Measurements from ENCODE around the gene PHTF2. TPM values are rescaled to one million over a fixed set of nuclear protein-coding genes. Genes with fewer than 3 reads are reported as not detected.
A peak's percentile ranks its signal among the peaks of the same experiment; 100 is the strongest.

The PHTF2 gene
- total and polyA plus RNA-seq, 4 experiments from 2014 or later: 19.6 to 34.1 (median 29.9) TPM

DNA sequence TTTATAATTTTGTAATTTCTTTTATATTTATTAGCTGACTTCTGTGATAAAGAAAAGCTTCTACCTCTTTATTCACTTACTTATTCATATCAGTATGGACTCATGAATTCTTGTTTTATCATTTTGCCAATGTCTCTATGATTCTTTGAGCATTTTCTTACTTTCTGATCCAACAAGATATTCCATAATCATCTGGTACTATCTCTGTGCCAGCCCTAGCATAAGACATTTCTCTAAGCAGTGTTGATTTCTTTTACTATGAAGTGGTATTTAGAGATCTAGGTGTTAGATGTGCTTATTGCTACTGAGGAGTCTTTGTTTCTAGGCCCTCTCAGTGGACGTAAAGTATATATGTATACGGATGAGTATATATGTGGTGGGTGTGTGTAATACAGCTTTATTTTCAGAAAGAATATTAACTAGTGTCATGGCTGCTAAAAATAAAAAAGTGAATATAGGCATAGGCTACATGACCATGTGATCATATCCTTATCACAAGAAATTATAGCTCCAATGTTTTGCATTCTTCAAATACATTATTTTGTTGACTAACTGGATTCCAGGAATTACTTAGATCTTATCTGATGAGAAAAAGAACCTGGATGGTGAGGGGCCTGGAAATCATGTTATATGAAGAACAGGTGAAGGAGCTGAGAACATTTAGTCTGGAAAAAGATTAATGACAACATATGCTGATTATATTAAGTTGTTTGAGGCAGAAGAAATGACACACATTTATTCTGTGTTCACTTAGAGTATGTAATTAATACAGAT lies 13.1 kb downstream of the PHTF2 start:
- Histone ChIP-seq H3K4me1 (ENCODE audit: insufficient read depth, low read length) (peaks cover 31% of the 10 kb centered on the region), H3K27me3 (ENCODE audit: insufficient read depth, low read length) (no peaks in the 10 kb centered on the region), H3K9me3 (ENCODE audit: control insufficient read depth in 1 of 2, low read length in 2 of 2) (peaks cover 4% of the 10 kb centered on the region in 2 donors), H3K27ac (ENCODE audit: low read depth, low read length) (no peak overlapping the region), H3K4me3 (ENCODE audit: low read length in 2 of 2) (no peak overlapping the region), H3K36me3 (ENCODE audit: insufficient read depth, low read length) (no peaks in the 10 kb centered on the region)
- Mint-ChIP-seq H3K27ac (peak overlapping the region in 2 of 7 donors; percentile 59 to 79), H3K9me3 (peaks cover 0 to 24% (median 19%) of the 10 kb centered on the region in 8 donors), H3K4me3 (peak overlapping the region in 1 of 8 donors; percentile 27), H3K36me3 (peaks cover 29 to 30% of the 10 kb centered on the region in 2 donors), H3K4me1 (peaks cover 32 to 66% (median 49%) of the 10 kb centered on the region in 4 donors), H3K27me3 (no peaks in the 10 kb centered on the region)
- CTCF ChIA-PET (ENCODE audit: partially characterized antibody): interaction anchor here (0.7 to 1.6 kb wide), 2 partner anchors 23 to 103 kb away, joined by 3 to 4 read pairs; no protein-coding TSS in a partner anchor
- intact Hi-C loops (cut with micrococcal nuclease): no loop called here
- no peak for DNase-seq
- POLR2A ChIA-PET (ENCODE audit: partially characterized antibody): interaction anchor here (0.8 to 1.8 kb wide), 4 partner anchors 8 to 22 kb away, joined by 3 to 6 read pairs (median 5); no protein-coding TSS in a partner anchor

DNA sequence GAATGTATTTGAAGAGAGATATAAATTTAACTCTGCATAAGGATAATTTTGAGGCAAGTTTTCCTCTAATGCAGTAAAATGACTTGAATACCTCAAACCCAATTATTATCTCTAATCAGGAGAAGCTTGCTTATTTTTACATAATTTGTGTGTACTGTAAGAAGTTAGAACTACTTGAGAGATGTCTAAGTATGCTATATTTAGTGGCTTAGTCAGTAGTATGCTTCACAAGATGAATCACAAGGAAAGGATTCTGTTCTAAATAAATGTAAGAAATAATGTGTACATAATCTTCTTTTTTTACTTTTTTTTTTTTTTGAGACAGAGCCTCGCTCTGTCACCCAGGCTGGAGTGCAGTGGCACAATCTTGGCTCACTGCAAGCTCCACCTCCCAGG lies 13.7 kb downstream of the PHTF2 start:
- intact Hi-C loops (cut with micrococcal nuclease): no loop called here
- no peaks in the 10 kb centered on the region for H3K27me3 Mint-ChIP-seq
- Histone ChIP-seq H3K27me3 (ENCODE audit: insufficient read depth, low read length) (no peaks in the 10 kb centered on the region), H3K4me1 (ENCODE audit: insufficient read depth, low read length) (peaks cover 31% of the 10 kb centered on the region), H3K36me3 (ENCODE audit: insufficient read depth, low read length) (no peaks in the 10 kb centered on the region), H3K27ac (ENCODE audit: low read depth, low read length) (no peak overlapping the region), H3K4me3 (ENCODE audit: low read length in 2 of 2) (no peak overlapping the region), H3K9me3 (ENCODE audit: control insufficient read depth in 1 of 2, low read length in 2 of 2) (peaks cover 0 to 4% of the 10 kb centered on the region in 2 donors)
- H3K9me3 Mint-ChIP-seq: peaks cover 0 to 22% (median 18%) of the 10 kb centered on the region in 8 donors
- peaks cover 35 to 70% (median 53%) of the 10 kb centered on the region in 4 donors for H3K4me1 Mint-ChIP-seq
- ChIA-PET POLR2A (ENCODE audit: partially characterized antibody) (interaction anchor here (0.8 to 2.2 kb wide), 5 partner anchors 9 to 21 kb away, joined by 3 to 6 read pairs (median 6); no protein-coding TSS in a partner anchor), CTCF (ENCODE audit: partially characterized antibody) (interaction anchor here (0.7 to 1.6 kb wide), 2 partner anchors 23 to 102 kb away, joined by 3 to 4 read pairs; no protein-coding TSS in a partner anchor)
- peaks cover 30 to 31% of the 10 kb centered on the region in 2 donors for H3K36me3 Mint-ChIP-seq
- H3K27ac Mint-ChIP-seq: peak overlapping the region in 1 of 7 donors; percentile 79
- no peak for DNase-seq
- H3K4me3 Mint-ChIP-seq: peak overlapping the region in 2 of 8 donors; percentile 13 to 27

DNA sequence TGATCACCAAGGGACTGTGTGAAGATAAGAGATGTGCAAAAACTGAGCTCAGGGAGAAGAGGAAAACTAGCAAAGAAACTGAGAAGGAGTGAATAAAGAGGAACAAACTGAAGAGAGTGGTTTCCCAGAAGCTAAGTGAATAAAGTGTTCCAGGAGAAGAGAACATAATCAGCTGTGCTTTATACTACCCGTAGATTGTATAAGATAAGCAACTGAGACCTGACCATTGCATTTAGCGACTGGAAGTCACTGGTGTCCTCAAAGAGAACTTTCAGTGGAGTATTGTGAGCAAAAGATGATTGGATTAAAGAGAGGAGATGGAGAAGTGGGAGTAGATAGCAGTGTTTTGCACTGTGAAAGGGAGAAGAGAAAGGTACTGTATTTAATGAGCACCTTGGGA lies 14.6 kb downstream of the PHTF2 start:
- ChIA-PET POLR2A (ENCODE audit: partially characterized antibody) (interaction anchor here (1.0 to 2.2 kb wide), 5 partner anchors 9 to 117 kb away, joined by 4 to 7 read pairs (median 5); partner anchors contain the start of genes PHTF2, RSBN1L and TMEM60), CTCF (ENCODE audit: partially characterized antibody) (interaction anchor here (1.0 to 1.6 kb wide), 4 partner anchors 10 to 17 kb away, joined by 3 to 6 read pairs (median 3); no protein-coding TSS in a partner anchor)
- Histone ChIP-seq H3K27me3 (ENCODE audit: insufficient read depth, low read length) (no peaks in the 10 kb centered on the region), H3K27ac (ENCODE audit: low read depth, low read length) (no peak overlapping the region), H3K9me3 (ENCODE audit: control insufficient read depth in 1 of 2, low read length in 2 of 2) (peaks cover 0 to 4% of the 10 kb centered on the region in 2 donors), H3K4me3 (ENCODE audit: low read length in 2 of 2) (no peak overlapping the region), H3K36me3 (ENCODE audit: insufficient read depth, low read length) (no peaks in the 10 kb centered on the region), H3K4me1 (ENCODE audit: insufficient read depth, low read length) (peaks cover 31% of the 10 kb centered on the region)
- Mint-ChIP-seq H3K4me3 (peak overlapping the region in 6 of 8 donors; percentile 2 to 50 (median 14)), H3K4me1 (peaks cover 34 to 63% (median 52%) of the 10 kb centered on the region in 4 donors), H3K36me3 (peaks cover 30 to 31% of the 10 kb centered on the region in 2 donors), H3K27me3 (no peaks in the 10 kb centered on the region), H3K9me3 (peaks cover 0 to 19% (median 13%) of the 10 kb centered on the region in 8 donors), H3K27ac (peak overlapping the region in 4 of 7 donors; percentile 1 to 65 (median 3))
- intact Hi-C loops (cut with micrococcal nuclease): no loop called here
- DNase-seq: no peak

DNA sequence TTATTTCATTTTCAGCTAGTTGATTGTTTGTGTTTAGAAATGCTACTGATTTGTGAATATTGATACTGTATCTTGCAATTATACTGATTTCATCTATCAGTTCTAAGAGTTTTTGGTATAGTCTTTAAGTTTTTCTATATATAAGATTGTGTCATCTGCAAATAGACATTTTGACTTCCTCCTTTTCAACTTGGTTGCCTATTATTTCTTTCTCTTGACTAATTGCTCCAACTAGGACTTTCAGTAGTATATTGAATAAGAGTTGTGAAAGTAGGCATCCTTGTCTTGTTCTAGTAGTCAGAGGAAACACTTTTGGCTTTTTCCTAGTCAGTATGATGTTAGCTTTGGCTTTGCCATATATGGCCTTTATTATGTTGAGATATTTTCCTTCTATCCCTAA lies 20.4 kb downstream of the PHTF2 start:
- no peak for DNase-seq
- H3K27ac Mint-ChIP-seq: peak overlapping the region in 1 of 7 donors; percentile 54
- Histone ChIP-seq H3K4me3 (ENCODE audit: low read length in 2 of 2) (no peak overlapping the region), H3K4me1 (ENCODE audit: insufficient read depth, low read length) (peaks cover 2% of the 10 kb centered on the region), H3K27ac (ENCODE audit: low read depth, low read length) (no peak overlapping the region), H3K9me3 (ENCODE audit: control insufficient read depth in 1 of 2, low read length in 2 of 2) (peaks cover 0 to 27% of the 10 kb centered on the region in 2 donors), H3K27me3 (ENCODE audit: insufficient read depth, low read length) (no peaks in the 10 kb centered on the region), H3K36me3 (ENCODE audit: insufficient read depth, low read length) (no peaks in the 10 kb centered on the region)
- POLR2A ChIA-PET (ENCODE audit: partially characterized antibody): no interaction called here
- H3K4me3 Mint-ChIP-seq: peak overlapping the region in 1 of 8 donors; percentile 2
- CTCF ChIA-PET (ENCODE audit: partially characterized antibody): no interaction called here
- H3K27me3 Mint-ChIP-seq: no peaks in the 10 kb centered on the region
- intact Hi-C loops (cut with micrococcal nuclease): no loop called here
- H3K9me3 Mint-ChIP-seq: peaks cover 3 to 63% (median 49%) of the 10 kb centered on the region in 8 donors
- peaks cover 67 to 75% of the 10 kb centered on the region in 2 donors for H3K36me3 Mint-ChIP-seq
- H3K4me1 Mint-ChIP-seq: peaks cover 36 to 69% (median 52%) of the 10 kb centered on the region in 4 donors

DNA sequence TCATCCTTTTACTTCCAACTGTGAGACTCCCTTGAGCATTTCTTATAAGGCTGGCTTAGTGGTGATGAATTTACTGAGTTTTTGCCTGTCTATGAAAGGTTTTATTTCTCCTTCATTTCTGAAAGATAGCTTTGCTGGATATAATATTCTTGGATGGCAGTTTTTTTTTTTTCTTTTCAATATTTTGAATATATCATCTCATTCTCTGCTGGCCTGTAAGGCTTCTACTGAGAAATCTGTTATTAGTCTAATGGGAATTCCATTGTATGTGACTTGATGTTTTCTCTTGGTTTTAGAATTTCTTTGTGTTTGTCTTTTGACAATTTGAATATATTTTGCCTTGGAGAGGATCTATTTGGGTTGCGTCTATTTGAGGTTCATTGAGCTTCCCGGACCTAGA lies 22.4 kb downstream of the PHTF2 start:
- no peaks in the 10 kb centered on the region for H3K36me3 ChIP-seq (ENCODE audit: insufficient read depth, low read length)
- DNase-seq: no peak
- Mint-ChIP-seq H3K27me3 (no peaks in the 10 kb centered on the region), H3K4me3 (peak overlapping the region in 1 of 8 donors; percentile 20), H3K9me3 (peaks cover 3 to 73% (median 57%) of the 10 kb centered on the region in 8 donors), H3K4me1 (peaks cover 30 to 69% (median 49%) of the 10 kb centered on the region in 4 donors), H3K27ac (peak overlapping the region in 2 of 7 donors; percentile 3 to 53), H3K36me3 (peaks cover 70 to 86% of the 10 kb centered on the region in 2 donors)
- no peaks in the 10 kb centered on the region for H3K4me1 ChIP-seq (ENCODE audit: insufficient read depth, low read length)
- H3K4me3 ChIP-seq (ENCODE audit: low read length in 2 of 2): no peak overlapping the region
- intact Hi-C loops (cut with micrococcal nuclease): no loop called here
- POLR2A ChIA-PET (ENCODE audit: partially characterized antibody): interaction anchor here (1.0 to 1.5 kb wide), 3 partner anchors 10 to 18 kb away, joined by 4 to 7 read pairs (median 6); no protein-coding TSS in a partner anchor
- CTCF ChIA-PET (ENCODE audit: partially characterized antibody): no interaction called here
- H3K9me3 ChIP-seq (ENCODE audit: control insufficient read depth in 1 of 2, low read length in 2 of 2): peaks cover 0 to 27% of the 10 kb centered on the region in 2 donors
- H3K27ac ChIP-seq (ENCODE audit: low read depth, low read length): no peak overlapping the region
- no peaks in the 10 kb centered on the region for H3K27me3 ChIP-seq (ENCODE audit: insufficient read depth, low read length)

DNA sequence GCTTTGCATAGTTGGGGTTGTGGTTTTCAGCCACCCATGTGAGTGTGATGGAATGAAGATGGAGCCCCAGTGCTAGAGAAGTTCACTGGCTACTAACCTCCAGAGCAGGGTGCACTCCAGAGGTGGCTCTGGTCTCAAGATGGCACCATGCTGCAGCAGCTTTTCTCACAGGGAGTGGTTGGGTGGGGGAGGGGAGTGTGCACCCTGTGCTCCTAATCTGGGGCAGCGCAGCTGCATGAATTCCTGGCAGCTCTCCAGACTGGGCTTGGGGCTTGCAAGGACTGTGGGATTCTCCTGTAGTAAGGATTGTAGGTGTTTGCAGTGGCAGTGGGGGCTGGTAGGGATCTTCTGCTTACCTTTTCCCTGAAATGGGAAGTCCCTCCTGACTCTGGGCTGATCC lies 23.7 kb downstream of the PHTF2 start:
- H3K36me3 ChIP-seq (ENCODE audit: insufficient read depth, low read length): no peaks in the 10 kb centered on the region
- H3K4me3 ChIP-seq (ENCODE audit: low read length in 2 of 2): no peak overlapping the region
- ChIA-PET POLR2A (ENCODE audit: partially characterized antibody) (interaction anchor here (1.0 to 1.5 kb wide), 3 partner anchors 11 to 21 kb away, joined by 3 to 7 read pairs (median 4); no protein-coding TSS in a partner anchor), CTCF (ENCODE audit: partially characterized antibody) (no interaction called here)
- peaks cover 0 to 27% of the 10 kb centered on the region in 2 donors for H3K9me3 ChIP-seq (ENCODE audit: control insufficient read depth in 1 of 2, low read length in 2 of 2)
- H3K36me3 Mint-ChIP-seq: peaks cover 64 to 82% of the 10 kb centered on the region in 2 donors
- no peak for DNase-seq
- H3K27me3 Mint-ChIP-seq: no peaks in the 10 kb centered on the region
- H3K4me1 ChIP-seq (ENCODE audit: insufficient read depth, low read length): peaks cover 8% of the 10 kb centered on the region
- no peak overlapping the region for H3K27ac ChIP-seq (ENCODE audit: low read depth, low read length)
- no peaks in the 10 kb centered on the region for H3K27me3 ChIP-seq (ENCODE audit: insufficient read depth, low read length)
- peak overlapping the region in 1 of 8 donors; percentile 13 for H3K4me3 Mint-ChIP-seq
- H3K27ac Mint-ChIP-seq: peak overlapping the region in 1 of 7 donors; percentile 63
- H3K4me1 Mint-ChIP-seq: peaks cover 32 to 70% (median 51%) of the 10 kb centered on the region in 4 donors
- intact Hi-C loops (cut with micrococcal nuclease): no loop called here
- H3K9me3 Mint-ChIP-seq: peaks cover 6 to 72% (median 54%) of the 10 kb centered on the region in 8 donors
